Effector memory CD8-positive, alpha-beta T cell (primary cell): ENCODE measurements around the gene HS3ST6.
"Not testable (repeated sequence)": the region's sequence is repeated elsewhere in the genome, so short reads cannot be mapped to it uniquely, and the experiment has no call there.

Experiments used
- ATAC-seq: fragments of 150-1000 bp; cut with Tn5 transposase; replicated peaks from 2 replicates; pipeline ENCODE4 v1.10.0; 2021; ENCODE audit warnings: mild to moderate bottlenecking, moderate library complexity
- DNase-seq, 3 experiments: peaks; one replicate each; pipeline ENCODE4 v3.0.0; 2021
- H3K27ac Mint-ChIP-seq, 2 donors: one replicate each; pipeline ENCODE4 v1.8.0; 2022; ENCODE audit warnings: mild to moderate bottlenecking in 2 of 2, mixed read lengths in 2 of 2, moderate library complexity in 2 of 2
- H3K27me3 Mint-ChIP-seq, 2 donors: one replicate each; pipeline ENCODE4 v1.8.0; 2022; ENCODE audit warnings: mixed read lengths in 2 of 2
- H3K36me3 Mint-ChIP-seq: one replicate; pipeline ENCODE4 v1.8.0; 2022; ENCODE audit warnings: mild to moderate bottlenecking, moderate library complexity, mixed read lengths; ENCODE audit not compliant: insufficient read depth
- H3K4me1 Mint-ChIP-seq, 2 donors: one replicate each; pipeline ENCODE4 v1.8.0; 2022; ENCODE audit warnings: low read depth in 2 of 2, mixed read lengths in 2 of 2
- H3K4me3 Mint-ChIP-seq, 2 donors: one replicate each; pipeline ENCODE4 v1.8.0; 2022; ENCODE audit warnings: mild to moderate bottlenecking in 2 of 2, mixed read lengths in 2 of 2, moderate library complexity in 2 of 2
- H3K9me3 Mint-ChIP-seq, 2 donors: one replicate each; pipeline ENCODE4 v1.8.0; 2022; ENCODE audit warnings: mixed read lengths in 2 of 2

The HS3ST6 gene

GRCh38 chr16:1903220-1903574 lies 15.0 kb downstream of the HS3ST6 start:
- Mint-ChIP-seq H3K27ac (no peak overlapping the region), H3K4me1 (no peaks in the 10 kb centered on the region), H3K36me3 (no peaks in the 10 kb centered on the region), H3K4me3 (no peak overlapping the region), H3K27me3 (peaks cover 6 to 59% of the 10 kb centered on the region in 2 donors), H3K9me3 (no peaks in the 10 kb centered on the region)
- ATAC-seq = no peak
- no peak for DNase-seq

GRCh38 chr16:1902547-1903219 lies 15.5 kb downstream of the HS3ST6 start:
- ATAC-seq (no peak), DNase-seq (no peak)
- Mint-ChIP-seq H3K4me3 (no peak overlapping the region), H3K27me3 (peaks cover 9 to 58% of the 10 kb centered on the region in 2 donors), H3K36me3 (no peaks in the 10 kb centered on the region), H3K27ac (no peak overlapping the region), H3K4me1 (no peaks in the 10 kb centered on the region), H3K9me3 (no peaks in the 10 kb centered on the region)

DNA sequence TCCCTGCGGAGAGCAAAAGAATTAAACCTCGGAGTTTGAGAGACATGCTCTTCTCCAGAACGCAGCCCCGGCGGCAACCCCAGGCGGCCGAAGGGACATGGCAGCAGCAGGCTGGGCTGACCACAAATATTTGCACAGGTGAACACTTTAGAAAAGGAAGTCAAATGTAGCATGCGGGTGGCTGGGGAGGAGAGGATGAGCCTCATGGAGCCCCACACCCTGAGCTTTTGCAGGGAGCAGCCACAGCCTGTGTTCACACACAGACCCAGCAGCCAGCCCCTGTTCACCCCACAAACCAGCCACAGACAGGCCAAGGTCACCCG lies 17.8 kb downstream of the HS3ST6 start:
- Mint-ChIP-seq H3K36me3 (no peaks in the 10 kb centered on the region), H3K4me3 (no peak overlapping the region), H3K27ac (no peak overlapping the region), H3K4me1 (no peaks in the 10 kb centered on the region), H3K9me3 (no peaks in the 10 kb centered on the region), H3K27me3 (peaks cover 18 to 63% of the 10 kb centered on the region in 2 donors)
- DNase-seq (no peak), ATAC-seq (no peak)

DNA sequence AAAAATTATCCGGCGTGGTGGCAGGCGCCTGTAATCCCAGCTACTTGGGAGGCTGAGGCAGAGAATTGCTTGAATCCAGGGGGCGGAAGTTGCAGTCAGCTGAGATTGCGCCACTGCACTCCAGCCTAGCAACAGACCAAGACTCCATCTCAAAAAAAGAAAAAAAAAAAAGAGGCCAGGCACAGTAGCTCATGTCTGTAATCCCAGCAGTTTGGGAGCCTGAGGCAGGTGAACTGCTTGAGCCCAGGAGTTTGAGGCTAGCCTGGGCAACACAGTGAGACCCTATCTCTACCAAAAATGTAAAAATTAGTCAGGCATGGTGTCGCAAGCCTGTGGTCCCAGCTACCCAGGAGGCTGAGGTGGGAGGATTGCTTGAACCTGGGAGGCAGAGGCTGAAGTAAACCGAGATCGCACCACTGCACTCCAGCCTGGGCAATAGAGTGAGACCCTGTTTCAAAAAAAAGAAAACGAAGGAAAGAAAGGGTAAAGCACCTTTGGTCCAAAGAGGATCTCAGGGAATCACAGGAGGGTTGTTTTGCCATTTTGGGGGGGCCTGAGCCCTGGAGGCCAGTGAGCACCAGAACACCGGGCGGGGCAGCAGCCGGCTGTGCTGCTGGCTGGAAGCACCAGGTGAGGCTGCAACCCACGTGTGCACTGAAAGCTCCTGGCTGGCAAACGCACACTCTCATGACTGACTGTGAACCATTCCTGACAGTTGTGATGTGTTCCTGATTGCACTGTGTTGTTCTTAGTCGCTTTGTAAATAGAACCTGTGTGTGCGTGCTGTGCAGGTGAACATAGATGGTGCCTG lies 18.4 kb downstream of the HS3ST6 start:
- no peak for ATAC-seq
- H3K27ac Mint-ChIP-seq = no peak overlapping the region

GRCh38 chr16:1897692-1898091 lies 20.5 kb downstream of the HS3ST6 start:
- ATAC-seq, DNase-seq, H3K4me1 Mint-ChIP-seq, H3K9me3 Mint-ChIP-seq, H3K4me3 Mint-ChIP-seq, H3K27ac Mint-ChIP-seq, H3K36me3 Mint-ChIP-seq: not testable (repeated sequence)
- peaks cover 23 to 53% of the 10 kb centered on the region in 2 donors for H3K27me3 Mint-ChIP-seq

More for the DNA sequence above, 18.4 kb downstream of the HS3ST6 start:
- no peaks in the 10 kb centered on the region for H3K9me3 Mint-ChIP-seq
- H3K4me1 Mint-ChIP-seq = no peaks in the 10 kb centered on the region
- H3K36me3 Mint-ChIP-seq = no peaks in the 10 kb centered on the region
- DNase-seq = no peak
- no peak overlapping the region for H3K4me3 Mint-ChIP-seq
- H3K27me3 Mint-ChIP-seq = peaks cover 18 to 64% of the 10 kb centered on the region in 2 donors

GRCh38 chr16:1895949-1896675 lies 22.1 kb downstream of the HS3ST6 start:
- no peak for DNase-seq
- peaks cover 23 to 59% of the 10 kb centered on the region in 2 donors for H3K27me3 Mint-ChIP-seq
- ATAC-seq = no peak
- no peaks in the 10 kb centered on the region for H3K9me3 Mint-ChIP-seq
- H3K36me3 Mint-ChIP-seq = no peaks in the 10 kb centered on the region
- H3K27ac Mint-ChIP-seq = no peak overlapping the region
- no peaks in the 10 kb centered on the region for H3K4me1 Mint-ChIP-seq
- H3K4me3 Mint-ChIP-seq = no peak overlapping the region

GRCh38 chr16:1895068-1895467 lies 23.1 kb downstream of the HS3ST6 start:
- H3K27me3 Mint-ChIP-seq = peaks cover 33 to 66% of the 10 kb centered on the region in 2 donors
- no peak for ATAC-seq

DNA sequence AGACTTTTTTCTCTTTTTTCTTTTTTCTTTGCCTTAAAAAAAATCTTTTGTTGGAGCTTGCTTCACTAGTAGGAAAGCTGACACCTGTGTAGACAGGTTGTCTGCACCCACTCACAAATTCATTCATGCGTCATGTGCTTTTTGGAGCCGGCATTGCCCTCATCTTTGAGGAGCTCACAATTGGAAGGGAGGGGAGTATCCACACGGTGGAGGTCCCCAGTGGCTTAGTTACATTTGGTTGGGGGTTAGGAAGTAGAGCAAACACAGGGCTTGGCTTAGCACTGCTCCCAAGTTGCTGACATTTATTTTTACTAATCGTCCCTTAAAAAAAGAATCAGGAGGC lies 27.5 kb downstream of the HS3ST6 start:
- no peak for DNase-seq
- Mint-ChIP-seq H3K9me3 (no peaks in the 10 kb centered on the region), H3K4me1 (no peaks in the 10 kb centered on the region), H3K27ac (no peak overlapping the region), H3K27me3 (peaks cover 17 to 64% of the 10 kb centered on the region in 2 donors), H3K36me3 (no peaks in the 10 kb centered on the region), H3K4me3 (no peak overlapping the region)
- ATAC-seq = no peak

More at GRCh38 chr16:1895068-1895467, 23.1 kb downstream of the HS3ST6 start:
- DNase-seq = no peak
- Mint-ChIP-seq H3K4me1 (no peaks in the 10 kb centered on the region), H3K4me3 (no peak overlapping the region), H3K9me3 (no peaks in the 10 kb centered on the region), H3K27ac (no peak overlapping the region), H3K36me3 (no peaks in the 10 kb centered on the region)

DNA sequence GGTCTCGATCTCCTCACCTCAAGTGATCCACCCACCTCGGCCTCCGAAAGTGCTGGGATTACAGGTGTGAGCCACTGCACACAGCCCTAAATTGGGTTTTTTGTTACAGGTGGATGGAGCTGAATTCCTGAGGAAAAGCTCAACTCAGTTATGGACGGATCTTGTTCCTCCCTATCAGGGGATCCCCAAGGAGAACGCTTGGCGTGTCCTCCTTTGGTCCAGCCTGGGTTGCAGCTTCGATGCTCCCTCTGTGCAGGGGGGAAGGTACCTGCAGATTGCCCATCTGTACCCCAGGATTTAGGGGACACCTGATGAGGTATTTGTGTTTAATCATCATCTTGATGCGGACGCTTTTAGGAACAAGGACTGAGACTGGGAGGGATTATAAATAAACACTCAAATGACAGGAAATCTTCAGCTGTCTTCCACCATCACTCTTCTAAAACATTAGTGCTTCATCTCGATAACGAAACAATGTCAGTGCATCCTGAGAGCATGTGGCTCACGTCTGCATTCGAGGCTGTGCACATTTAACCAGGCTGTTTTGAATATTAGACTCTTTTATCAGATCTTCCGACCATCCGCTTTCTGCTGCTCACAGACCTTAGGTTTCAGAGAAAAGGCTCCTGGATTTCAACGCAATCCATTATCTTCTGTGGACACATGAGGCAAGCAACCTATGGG lies 28.0 kb downstream of the HS3ST6 start:
- no peak overlapping the region for H3K4me3 Mint-ChIP-seq
- peaks cover 20 to 64% of the 10 kb centered on the region in 2 donors for H3K27me3 Mint-ChIP-seq
- DNase-seq = no peak
- no peak overlapping the region for H3K27ac Mint-ChIP-seq
- no peaks in the 10 kb centered on the region for H3K4me1 Mint-ChIP-seq
- H3K36me3 Mint-ChIP-seq = no peaks in the 10 kb centered on the region
- ATAC-seq = no peak
- H3K9me3 Mint-ChIP-seq = no peaks in the 10 kb centered on the region

GRCh38 chr16:1887711-1888354 lies 30.4 kb downstream of the HS3ST6 start:
- no peak overlapping the region for H3K27ac Mint-ChIP-seq
- DNase-seq = no peak
- no peak overlapping the region for H3K4me3 Mint-ChIP-seq
- H3K36me3 Mint-ChIP-seq = no peaks in the 10 kb centered on the region
- peaks cover 24 to 63% of the 10 kb centered on the region in 2 donors for H3K27me3 Mint-ChIP-seq
- no peaks in the 10 kb centered on the region for H3K4me1 Mint-ChIP-seq
- H3K9me3 Mint-ChIP-seq = no peaks in the 10 kb centered on the region
- ATAC-seq = no peak

DNA sequence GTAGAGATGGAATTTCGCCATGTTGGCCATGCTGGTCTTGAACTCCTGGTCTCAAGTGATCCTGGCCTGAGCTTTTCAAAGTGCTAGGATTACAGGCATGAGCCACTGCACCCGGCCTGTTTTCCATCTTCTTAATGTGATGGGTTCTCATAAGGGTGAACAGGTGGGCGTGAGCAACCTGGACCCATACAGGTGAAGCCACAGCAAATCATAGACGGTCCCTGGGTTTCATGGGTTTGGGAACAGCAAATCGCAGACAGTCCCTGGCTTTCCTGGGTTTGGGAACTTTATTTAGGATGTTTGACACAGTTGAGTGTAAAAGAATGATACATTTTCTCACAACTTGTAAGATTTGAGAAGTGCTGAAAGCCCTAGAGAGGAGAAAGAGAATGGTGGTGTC lies 33.3 kb downstream of the HS3ST6 start:
- Mint-ChIP-seq H3K9me3 (no peaks in the 10 kb centered on the region), H3K4me1 (no peaks in the 10 kb centered on the region), H3K36me3 (no peaks in the 10 kb centered on the region), H3K4me3 (no peak overlapping the region), H3K27me3 (peaks cover 13 to 40% of the 10 kb centered on the region in 2 donors), H3K27ac (no peak overlapping the region)
- ATAC-seq (no peak), DNase-seq (no peak)

DNA sequence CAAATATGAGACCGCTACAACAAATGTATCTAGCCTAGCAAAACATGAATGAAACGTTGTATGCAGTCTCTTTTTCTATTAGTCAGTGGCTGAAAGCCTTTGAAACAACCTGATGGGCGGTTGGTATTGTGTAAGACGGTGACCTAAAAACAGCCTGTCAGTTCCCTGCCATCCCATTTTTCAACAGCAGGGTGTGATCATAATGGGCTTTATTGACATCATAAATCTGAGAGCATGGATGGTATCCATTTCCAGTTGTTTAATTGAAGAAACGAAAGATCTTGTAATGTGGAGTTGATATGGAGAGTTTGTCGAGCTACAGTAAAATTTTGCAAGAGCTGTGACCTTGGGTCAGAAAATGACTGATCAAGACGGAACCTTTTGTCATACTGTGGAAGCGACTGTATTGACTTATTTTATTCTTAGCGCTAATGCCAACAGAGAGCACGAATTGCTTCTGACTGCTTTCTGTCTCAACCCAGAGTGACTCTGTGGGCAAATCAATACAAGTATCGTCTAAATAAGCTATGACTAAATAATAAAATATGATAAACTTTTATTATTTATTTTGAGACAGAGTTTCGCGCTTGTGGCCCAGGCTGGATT lies 34.0 kb downstream of the HS3ST6 start:
- DNase-seq (no peak), ATAC-seq (no peak)
- Mint-ChIP-seq H3K4me3 (no peak overlapping the region), H3K4me1 (no peaks in the 10 kb centered on the region), H3K36me3 (no peaks in the 10 kb centered on the region), H3K9me3 (no peaks in the 10 kb centered on the region), H3K27ac (no peak overlapping the region), H3K27me3 (peaks cover 13 to 34% of the 10 kb centered on the region in 2 donors)

- H3K27me3 Mint-ChIP-seq = peaks cover 30 to 35% of the 10 kb centered on the region in 2 donors
- H3K4me1 Mint-ChIP-seq, H3K4me3 Mint-ChIP-seq, H3K36me3 Mint-ChIP-seq, H3K9me3 Mint-ChIP-seq, ATAC-seq, DNase-seq, H3K27ac Mint-ChIP-seq: not testable (repeated sequence)
Observed at GRCh38 chr16:1881172-1881571, 37.0 kb downstream of the HS3ST6 start.
